ENCODE data around the gene PRPF19.

DNA sequence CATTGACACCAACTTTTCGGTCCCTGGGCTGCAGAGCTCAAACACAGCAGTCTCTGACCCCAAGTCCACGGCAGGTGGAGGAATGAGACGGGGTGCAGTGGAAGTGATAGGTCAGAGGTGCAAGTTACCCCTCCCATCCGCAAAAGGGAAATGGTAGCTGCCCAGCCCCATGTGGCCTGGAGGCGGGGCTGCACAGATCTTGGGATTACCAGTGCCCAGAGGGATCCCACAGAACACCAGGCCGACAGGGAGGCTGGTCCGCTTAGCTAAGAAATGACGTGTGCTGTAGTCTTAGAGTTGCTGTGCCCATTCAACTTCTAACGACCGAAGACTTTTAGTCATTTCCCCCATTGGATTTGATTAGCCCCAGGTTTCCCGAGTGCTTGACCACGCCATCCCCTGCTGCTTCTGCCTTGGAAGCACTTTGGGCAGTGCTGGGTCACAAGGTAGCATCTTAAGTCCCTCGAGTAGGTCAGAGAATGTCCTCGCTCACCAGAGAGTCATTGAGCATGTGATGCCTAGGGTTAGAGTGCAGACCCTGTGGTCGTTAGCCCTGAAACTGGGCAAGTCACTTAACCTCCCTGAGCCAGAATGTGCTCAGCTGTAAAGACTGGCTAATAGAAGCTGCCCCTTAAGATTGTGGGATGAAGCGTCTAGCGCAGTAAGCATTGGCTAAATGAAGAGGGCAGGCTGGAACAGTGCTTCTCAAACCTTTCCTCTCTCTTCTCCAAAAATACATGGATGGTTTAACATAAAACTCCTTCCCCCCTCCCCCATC is 54.9 kb downstream of the PRPF19 start:
- TF ChIP-seq CTCF (IDR thresholded peaks at IDR 0.05), result no peak
- TF ChIP-seq TCF12 (IDR thresholded peaks at IDR 0.05), result no peak
- TF ChIP-seq RAD21 (IDR thresholded peaks at IDR 0.05; ENCODE audit: low read length), result no peak
- no peak for TF ChIP-seq EZH2phosphoT487 (IDR thresholded peaks at IDR 0.05; ENCODE audit: borderline replicate concordance, low read depth)
- TF ChIP-seq ELF1 (IDR thresholded peaks at IDR 0.05), result no peak
- TF ChIP-seq POLR2AphosphoS5 (IDR thresholded peaks at IDR 0.05; ENCODE audit: low read depth, low read length), result no peak
